H1 (cell line): Measurements from ENCODE around the gene ENDOU. TPM values are rescaled to one million over a fixed set of nuclear protein-coding genes. Genes with fewer than 3 reads are reported as not detected.

ENCODE experiments used
- BACH1 ChIP-seq: IDR thresholded peaks from 2 replicates; pipeline ENCODE4 v1.6.1; 2012; ENCODE audit warnings: low read length, improper control_type of control experiment
- EP300 ChIP-seq, 2 experiments: IDR thresholded peaks; 1 replicate in 1 of 2; 2 replicates in 1 of 2; pipeline ENCODE4 v1.6.1; 2011 to 2012; ENCODE audit warnings: low read depth in 2 of 2, low read length in 2 of 2, mild to moderate bottlenecking in 2 of 2, borderline replicate concordance in 1 of 2, inconsistent platforms in 1 of 2, moderate library complexity in 1 of 2
- HDAC2 ChIP-seq, 2 experiments: fragments of 300-600 bp in 1 of 2; sonication (generic) in 1 of 2; IDR thresholded peaks; 2 replicates each; pipeline ENCODE4 v1.6.1; 2011 to 2012; ENCODE audit warnings: low read depth in 2 of 2, low read length in 2 of 2, mild to moderate bottlenecking in 2 of 2, moderate library complexity in 2 of 2, borderline replicate concordance in 1 of 2, inconsistent platforms in 1 of 2
- TAF1 ChIP-seq: IDR thresholded peaks from 2 replicates; pipeline ENCODE4 v1.6.1; 2011; ENCODE audit warnings: mild to moderate bottlenecking, low read depth, low read length
- TEAD4 ChIP-seq: IDR thresholded peaks from 2 replicates; pipeline ENCODE4 v1.6.1; 2012; ENCODE audit warnings: low read depth, low read length, inconsistent platforms, mixed read lengths
- polyA plus RNA-seq, 7 experiments: library from polyadenylated mRNA; depleted of rRNA in 3 of 7; stranded (reverse) in 5 of 7; unstranded in 2 of 7; fragments of >200 nt in 5 of 7; fragments of 200-250 nt in 2 of 7; gene quantifications; 1 replicate in 5 of 7; 2 replicates in 1 of 7; 4 replicates in 1 of 7; pipeline versions ENCODE4 v1.2.1 to v1.2.3, GENCODE V29; 2011 to 2013; ENCODE audit warnings: missing spikeins in 2 of 7, mixed read lengths in 2 of 7
- total RNA-seq: library from RNA; stranded (reverse); fragmentation: NEBNext Ultra II Directional; extraction: Animal tissue kit (Norgen Biotek cat#: 25700); gene quantifications from 2 replicates; pipeline ENCODE4 v1.2.1, GENCODE V29; 2021
- TF ChIP-seq, protein P1 (sequence below): fragments of 300-600 bp; sonication (generic); IDR thresholded peaks from 2 replicates; pipeline ENCODE4 v1.7.1; 2012; ENCODE audit warnings: low read length, moderate library complexity, mild to moderate bottlenecking, inconsistent platforms; ENCODE audit not compliant: insufficient replicate concordance
- TF ChIP-seq, protein P2 (sequence below): IDR thresholded peaks from 2 replicates; pipeline ENCODE4 v1.6.1; 2011; ENCODE audit warnings: low read length, improper control_type of control experiment

The ENDOU gene
- total and polyA plus RNA-seq, 2 of the 8 experiments (the other 6 are each of a cell fraction or from before 2014, with no cell fraction given) = not detected

DNA sequence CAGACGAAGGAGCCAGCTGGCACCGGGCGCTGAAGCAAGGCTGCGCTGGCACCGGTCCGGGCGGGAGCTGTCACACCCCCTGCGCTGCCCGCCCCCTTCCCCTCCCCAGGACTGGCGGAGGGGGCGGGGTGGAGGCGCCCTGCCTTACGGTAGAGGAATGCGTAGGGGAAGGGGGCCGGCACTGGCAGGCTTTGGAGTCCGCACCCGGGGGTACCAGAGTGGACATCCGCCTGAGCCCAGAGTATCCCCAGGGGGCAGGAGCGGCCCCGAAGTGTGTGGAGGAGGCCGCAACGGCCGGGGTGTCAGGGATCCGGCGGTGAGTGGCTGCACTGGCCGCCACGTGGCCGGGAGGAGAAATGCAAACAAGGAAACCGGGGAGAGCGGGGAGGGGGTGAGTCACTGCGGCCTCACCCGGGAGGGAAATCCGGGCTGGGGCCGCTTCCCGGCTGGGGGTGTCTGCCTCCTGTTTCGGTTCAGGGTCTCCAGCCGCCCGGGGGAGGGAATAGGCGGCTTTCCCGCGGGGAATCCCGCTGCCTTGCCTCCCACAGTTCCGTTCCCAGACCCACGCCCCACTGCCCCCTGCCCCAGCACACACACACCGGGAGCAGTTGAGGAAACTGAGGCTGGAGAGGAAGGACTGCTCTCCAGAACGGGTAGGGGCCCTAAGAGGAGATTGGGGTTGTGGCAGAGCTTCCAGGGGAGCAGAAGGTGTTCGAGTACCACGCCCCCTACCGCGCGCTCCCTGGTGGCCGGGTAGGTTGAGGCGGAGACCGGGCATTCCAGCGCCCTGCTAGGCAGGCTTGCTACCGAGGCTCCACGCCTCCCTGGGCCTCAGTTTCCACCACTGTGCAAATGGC, 33.8 kb upstream of the ENDOU start, which contains the start of gene RAPGEF3 (continued):
- TF ChIP-seq, protein P1, sequence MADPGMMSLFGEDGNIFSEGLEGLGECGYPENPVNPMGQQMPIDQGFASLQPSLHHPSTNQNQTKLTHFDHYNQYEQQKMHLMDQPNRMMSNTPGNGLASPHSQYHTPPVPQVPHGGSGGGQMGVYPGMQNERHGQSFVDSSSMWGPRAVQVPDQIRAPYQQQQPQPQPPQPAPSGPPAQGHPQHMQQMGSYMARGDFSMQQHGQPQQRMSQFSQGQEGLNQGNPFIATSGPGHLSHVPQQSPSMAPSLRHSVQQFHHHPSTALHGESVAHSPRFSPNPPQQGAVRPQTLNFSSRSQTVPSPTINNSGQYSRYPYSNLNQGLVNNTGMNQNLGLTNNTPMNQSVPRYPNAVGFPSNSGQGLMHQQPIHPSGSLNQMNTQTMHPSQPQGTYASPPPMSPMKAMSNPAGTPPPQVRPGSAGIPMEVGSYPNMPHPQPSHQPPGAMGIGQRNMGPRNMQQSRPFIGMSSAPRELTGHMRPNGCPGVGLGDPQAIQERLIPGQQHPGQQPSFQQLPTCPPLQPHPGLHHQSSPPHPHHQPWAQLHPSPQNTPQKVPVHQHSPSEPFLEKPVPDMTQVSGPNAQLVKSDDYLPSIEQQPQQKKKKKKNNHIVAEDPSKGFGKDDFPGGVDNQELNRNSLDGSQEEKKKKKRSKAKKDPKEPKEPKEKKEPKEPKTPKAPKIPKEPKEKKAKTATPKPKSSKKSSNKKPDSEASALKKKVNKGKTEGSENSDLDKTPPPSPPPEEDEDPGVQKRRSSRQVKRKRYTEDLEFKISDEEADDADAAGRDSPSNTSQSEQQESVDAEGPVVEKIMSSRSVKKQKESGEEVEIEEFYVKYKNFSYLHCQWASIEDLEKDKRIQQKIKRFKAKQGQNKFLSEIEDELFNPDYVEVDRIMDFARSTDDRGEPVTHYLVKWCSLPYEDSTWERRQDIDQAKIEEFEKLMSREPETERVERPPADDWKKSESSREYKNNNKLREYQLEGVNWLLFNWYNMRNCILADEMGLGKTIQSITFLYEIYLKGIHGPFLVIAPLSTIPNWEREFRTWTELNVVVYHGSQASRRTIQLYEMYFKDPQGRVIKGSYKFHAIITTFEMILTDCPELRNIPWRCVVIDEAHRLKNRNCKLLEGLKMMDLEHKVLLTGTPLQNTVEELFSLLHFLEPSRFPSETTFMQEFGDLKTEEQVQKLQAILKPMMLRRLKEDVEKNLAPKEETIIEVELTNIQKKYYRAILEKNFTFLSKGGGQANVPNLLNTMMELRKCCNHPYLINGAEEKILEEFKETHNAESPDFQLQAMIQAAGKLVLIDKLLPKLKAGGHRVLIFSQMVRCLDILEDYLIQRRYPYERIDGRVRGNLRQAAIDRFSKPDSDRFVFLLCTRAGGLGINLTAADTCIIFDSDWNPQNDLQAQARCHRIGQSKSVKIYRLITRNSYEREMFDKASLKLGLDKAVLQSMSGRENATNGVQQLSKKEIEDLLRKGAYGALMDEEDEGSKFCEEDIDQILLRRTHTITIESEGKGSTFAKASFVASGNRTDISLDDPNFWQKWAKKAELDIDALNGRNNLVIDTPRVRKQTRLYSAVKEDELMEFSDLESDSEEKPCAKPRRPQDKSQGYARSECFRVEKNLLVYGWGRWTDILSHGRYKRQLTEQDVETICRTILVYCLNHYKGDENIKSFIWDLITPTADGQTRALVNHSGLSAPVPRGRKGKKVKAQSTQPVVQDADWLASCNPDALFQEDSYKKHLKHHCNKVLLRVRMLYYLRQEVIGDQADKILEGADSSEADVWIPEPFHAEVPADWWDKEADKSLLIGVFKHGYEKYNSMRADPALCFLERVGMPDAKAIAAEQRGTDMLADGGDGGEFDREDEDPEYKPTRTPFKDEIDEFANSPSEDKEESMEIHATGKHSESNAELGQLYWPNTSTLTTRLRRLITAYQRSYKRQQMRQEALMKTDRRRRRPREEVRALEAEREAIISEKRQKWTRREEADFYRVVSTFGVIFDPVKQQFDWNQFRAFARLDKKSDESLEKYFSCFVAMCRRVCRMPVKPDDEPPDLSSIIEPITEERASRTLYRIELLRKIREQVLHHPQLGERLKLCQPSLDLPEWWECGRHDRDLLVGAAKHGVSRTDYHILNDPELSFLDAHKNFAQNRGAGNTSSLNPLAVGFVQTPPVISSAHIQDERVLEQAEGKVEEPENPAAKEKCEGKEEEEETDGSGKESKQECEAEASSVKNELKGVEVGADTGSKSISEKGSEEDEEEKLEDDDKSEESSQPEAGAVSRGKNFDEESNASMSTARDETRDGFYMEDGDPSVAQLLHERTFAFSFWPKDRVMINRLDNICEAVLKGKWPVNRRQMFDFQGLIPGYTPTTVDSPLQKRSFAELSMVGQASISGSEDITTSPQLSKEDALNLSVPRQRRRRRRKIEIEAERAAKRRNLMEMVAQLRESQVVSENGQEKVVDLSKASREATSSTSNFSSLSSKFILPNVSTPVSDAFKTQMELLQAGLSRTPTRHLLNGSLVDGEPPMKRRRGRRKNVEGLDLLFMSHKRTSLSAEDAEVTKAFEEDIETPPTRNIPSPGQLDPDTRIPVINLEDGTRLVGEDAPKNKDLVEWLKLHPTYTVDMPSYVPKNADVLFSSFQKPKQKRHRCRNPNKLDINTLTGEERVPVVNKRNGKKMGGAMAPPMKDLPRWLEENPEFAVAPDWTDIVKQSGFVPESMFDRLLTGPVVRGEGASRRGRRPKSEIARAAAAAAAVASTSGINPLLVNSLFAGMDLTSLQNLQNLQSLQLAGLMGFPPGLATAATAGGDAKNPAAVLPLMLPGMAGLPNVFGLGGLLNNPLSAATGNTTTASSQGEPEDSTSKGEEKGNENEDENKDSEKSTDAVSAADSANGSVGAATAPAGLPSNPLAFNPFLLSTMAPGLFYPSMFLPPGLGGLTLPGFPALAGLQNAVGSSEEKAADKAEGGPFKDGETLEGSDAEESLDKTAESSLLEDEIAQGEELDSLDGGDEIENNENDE = no peak
- peak; percentile 65; the same call in 1 of the 2 replicates for TF ChIP-seq TEAD4
- TF ChIP-seq, protein P2, sequence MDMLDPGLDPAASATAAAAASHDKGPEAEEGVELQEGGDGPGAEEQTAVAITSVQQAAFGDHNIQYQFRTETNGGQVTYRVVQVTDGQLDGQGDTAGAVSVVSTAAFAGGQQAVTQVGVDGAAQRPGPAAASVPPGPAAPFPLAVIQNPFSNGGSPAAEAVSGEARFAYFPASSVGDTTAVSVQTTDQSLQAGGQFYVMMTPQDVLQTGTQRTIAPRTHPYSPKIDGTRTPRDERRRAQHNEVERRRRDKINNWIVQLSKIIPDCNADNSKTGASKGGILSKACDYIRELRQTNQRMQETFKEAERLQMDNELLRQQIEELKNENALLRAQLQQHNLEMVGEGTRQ = peak; percentile 54; the same call in 1 of the 2 replicates
- TF ChIP-seq TAF1 = 0 out of 2 replicates have a peak, but pooled peaks have one; percentile 19
- no peak for TF ChIP-seq BACH1
- peak in 1 of 2 experiments; percentile 33; a peak in 1 of 3 replicates for TF ChIP-seq EP300 (IDR thresholded peaks at IDR 0.05; ENCODE audit: borderline replicate concordance in 1 of 2, low read depth in 2 of 2, low read length in 2 of 2)
- TF ChIP-seq HDAC2 (IDR thresholded peaks at IDR 0.05; ENCODE audit: borderline replicate concordance in 1 of 2, low read depth in 2 of 2, low read length in 2 of 2) = peak in 1 of 2 experiments; percentile 88; a peak in 2 of 4 replicates
